GM12874 (cell line): ENCODE data around the gene PAX3.

Experiments used
- CTCF ChIP-seq: IDR thresholded peaks from 2 replicates; pipeline ENCODE4 v1.5.1; 2011; ENCODE audit warnings: low read depth, mild to moderate bottlenecking, control low read depth, low read length, moderate library complexity; ENCODE audit not compliant: insufficient read depth

Gene PAX3

DNA sequence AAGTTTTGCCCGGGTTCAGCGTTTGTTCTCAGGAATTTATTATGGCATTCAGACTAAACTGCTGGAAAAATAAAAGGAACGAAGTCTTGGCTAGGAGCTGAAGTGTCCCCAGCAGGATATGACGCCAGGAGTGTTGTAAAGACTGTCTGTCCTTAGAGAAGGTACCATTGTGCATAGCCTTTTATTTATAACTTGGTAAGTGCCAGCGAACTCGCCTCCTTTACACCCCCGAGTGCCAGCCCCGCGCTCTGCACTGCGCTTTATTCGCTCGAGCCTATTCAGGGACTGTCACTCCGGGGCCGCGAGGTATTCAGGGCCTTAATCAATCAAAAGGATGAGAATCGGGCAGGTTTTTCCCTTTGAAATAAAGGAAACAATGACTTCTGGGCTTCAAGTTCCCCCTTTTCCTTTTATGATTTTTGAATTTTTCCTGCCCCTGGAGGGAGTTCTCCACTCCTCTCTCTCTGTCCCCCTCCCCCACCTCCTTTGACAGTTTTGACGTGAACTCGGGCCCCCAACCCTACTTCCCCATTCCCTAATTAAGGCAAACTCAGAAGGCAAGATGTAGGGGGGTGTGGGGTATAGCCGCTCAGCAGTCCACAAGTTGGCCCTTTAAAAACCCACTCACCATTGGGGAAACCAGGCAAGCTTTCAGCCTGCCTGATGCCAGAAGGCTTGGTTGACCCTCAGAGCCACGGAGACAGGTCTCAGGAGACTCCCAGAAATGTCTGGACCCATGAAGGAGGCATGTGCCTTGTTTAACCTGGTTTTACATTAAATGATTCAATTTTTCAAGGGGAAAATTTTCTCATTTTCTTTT lies 1.3 kb upstream of the PAX3 start:
- TF ChIP-seq CTCF: no peak

GRCh38 chr2:222298001-222298310 lies 842 bp downstream of the PAX3 start:
- TF ChIP-seq CTCF: no peak

DNA sequence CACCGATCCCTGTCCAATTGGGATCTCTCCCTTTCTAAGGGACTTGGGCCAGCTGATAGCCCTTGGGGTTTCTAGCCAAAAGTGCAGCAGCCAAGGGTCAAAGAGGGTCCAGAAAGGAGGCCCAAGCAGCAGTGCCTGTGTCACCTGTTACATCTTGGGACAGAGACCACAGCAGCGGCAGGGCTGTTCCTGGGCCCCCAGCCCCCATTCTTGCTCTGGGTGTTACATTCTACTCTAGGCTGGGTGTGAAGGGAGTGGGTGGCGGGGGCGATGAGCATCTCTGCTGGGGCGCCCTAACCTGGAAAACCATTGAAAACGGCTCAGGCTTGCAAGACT lies 1.2 kb downstream of the PAX3 start:
- TF ChIP-seq CTCF: no peak

GRCh38 chr2:222296911-222297599 lies 1.7 kb downstream of the PAX3 start:
- no peak for TF ChIP-seq CTCF

- TF ChIP-seq CTCF: no peak
Observed at GRCh38 chr2:222296311-222296741, 2.5 kb downstream of the PAX3 start.

DNA sequence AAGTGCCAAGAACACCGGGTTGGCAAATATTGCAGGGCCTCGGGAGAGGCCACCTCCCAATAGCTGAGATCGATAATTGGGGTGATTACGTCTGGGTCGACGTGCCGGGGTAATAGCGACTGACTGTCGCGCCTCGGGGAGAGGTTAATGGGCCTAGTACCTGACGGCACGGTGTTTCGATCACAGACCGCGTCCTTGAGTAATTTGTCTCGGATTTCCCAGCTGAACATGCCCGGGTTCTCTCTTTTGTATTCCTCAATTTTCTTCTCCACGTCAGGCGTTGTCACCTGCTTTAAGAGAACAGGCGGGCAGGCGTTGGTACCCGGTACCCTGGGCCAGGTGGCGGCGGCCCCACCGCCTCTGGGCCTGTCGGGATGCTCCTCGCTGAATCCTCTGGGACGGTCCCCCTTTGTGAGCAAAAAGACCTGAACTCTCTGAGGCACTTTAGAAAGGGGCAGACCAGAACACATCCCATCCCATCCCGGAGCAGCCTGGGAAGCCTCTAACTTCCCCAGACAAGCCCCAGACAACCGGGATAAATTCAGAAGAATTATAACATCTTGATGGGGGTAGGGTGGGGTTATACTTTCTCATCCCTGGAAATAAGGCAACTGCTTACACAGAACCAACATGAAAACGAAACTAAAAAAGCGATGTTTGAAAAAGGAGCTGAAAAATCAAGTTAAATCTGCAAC lies 3.3 kb downstream of the PAX3 start:
- TF ChIP-seq CTCF: no peak

DNA sequence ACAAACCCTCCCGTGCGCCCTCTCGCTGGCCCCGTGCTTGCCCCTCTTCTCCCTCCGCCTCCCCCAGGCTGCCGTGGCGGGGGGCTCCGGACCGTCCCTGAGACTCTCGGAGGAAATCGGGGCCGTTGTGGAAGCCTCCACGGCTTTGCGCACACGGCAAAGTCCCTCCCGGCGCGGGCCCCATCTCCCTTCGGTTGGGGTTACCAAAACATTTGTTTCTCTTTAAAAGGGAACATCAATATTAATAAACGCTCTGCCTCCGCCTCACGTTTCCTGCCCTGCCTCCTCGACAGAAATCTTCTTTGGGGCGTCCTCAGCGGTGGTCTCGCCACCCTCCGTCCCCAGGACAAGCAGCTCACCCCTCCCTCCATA lies 3.8 kb downstream of the PAX3 start:
- no peak for TF ChIP-seq CTCF
